Ovary (tissue), 3 donors: ENCODE measurements around the gene EPM2A.

Experiments used
- CTCF ChIP-seq, 3 donors: fragments of 450-650 bp in 2 of 3; fragments of 200-600 bp in 1 of 3; IDR thresholded peaks; one replicate each; pipeline versions ENCODE4 v1.5.1 to v1.8.0; 2016 to 2022; ENCODE audit warnings: antibody characterized with exemption in 3 of 3, mild to moderate bottlenecking in 1 of 3
- POLR2A ChIP-seq: fragments of 450-650 bp; IDR thresholded peaks from one replicate; pipeline ENCODE4 v1.6.1; 2017; ENCODE audit warnings: antibody characterized with exemption, mild to moderate bottlenecking, moderate library complexity
- donor health status: DM: no; HTN: no; CAD: no.

GRCh38 chr6:145727817-145728388 is 7.4 kb downstream of the EPM2A start:
- no peak for TF ChIP-seq CTCF (IDR thresholded peaks at IDR 0.05)
- no peak for TF ChIP-seq POLR2A
